Measurements from ENCODE around the gene SCRT2. TPM values are rescaled to one million over a fixed set of nuclear protein-coding genes. Genes with fewer than 3 reads are reported as not detected.
"Not testable (repeated sequence)": the region's sequence is repeated elsewhere in the genome, so short reads cannot be mapped to it uniquely, and the experiment has no call there.

The SCRT2 gene
- total and polyA plus RNA-seq, 2 donors (not counting 3 experiments of a cell fraction or from before 2014, with no cell fraction given) = not detected

DNA sequence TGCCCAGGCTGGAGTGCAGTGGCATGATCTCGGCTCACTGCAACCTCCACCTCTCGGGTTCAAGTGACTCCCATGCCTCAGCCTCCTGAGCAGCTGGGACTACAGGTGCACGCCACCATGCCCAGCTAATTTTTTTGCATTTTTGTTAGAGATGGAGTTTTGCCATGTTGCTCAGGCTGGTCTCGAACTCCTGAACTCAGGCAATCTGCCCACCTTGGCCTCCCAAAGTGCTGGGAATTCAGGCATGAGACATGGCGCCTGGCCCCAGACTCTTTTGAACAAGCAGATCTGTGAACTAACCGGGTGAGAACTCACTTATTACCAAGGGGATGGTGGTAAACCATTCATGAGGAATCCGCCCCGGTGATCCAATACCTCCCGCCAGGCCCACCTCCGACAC is 18.2 kb upstream of the SCRT2 start:
- H3K27ac ChIP-seq (ENCODE audit: insufficient read depth, low read depth, low read length); H3K27me3 ChIP-seq (ENCODE audit: control insufficient read depth in 2 of 2, insufficient read depth in 2 of 2, low read length in 2 of 2); H2AFZ ChIP-seq (ENCODE audit: low read depth, low read length); dilution Hi-C loops (cut with MboI; ENCODE audit: extremely low pct_ligation_motif_present, low sequenced_read_pairs); H3K9ac ChIP-seq (replicated peaks; ENCODE audit: extremely low read depth, insufficient read depth, low read length); H3K4me3 ChIP-seq (replicated peaks in 1 of 3; ENCODE audit: insufficient read depth in 1 of 3, low read depth in 1 of 3, low read length in 3 of 3); H3K4me2 ChIP-seq (ENCODE audit: insufficient read depth, low read length); POLR2A ChIA-PET; H3K36me3 ChIP-seq (ENCODE audit: control insufficient read depth in 2 of 2, extremely low read depth in 1 of 2, insufficient read depth in 2 of 2, low read length in 2 of 2); H3K9me1 ChIP-seq (replicated peaks; ENCODE audit: control insufficient read depth, extremely low read depth, insufficient read depth, low read length); H4K20me1 ChIP-seq (replicated peaks; ENCODE audit: control insufficient read depth, extremely low read depth, insufficient read depth, low read length); H3K4me1 ChIP-seq (ENCODE audit: control insufficient read depth, extremely low read depth, insufficient read depth, low read length); BruUV-seq (replicated peaks); intact Hi-C loops (cut with micrococcal nuclease); FAIRE-seq; H3K9me3 ChIP-seq (replicated peaks; ENCODE audit: control insufficient read depth, insufficient read depth, low read length); DNase-seq (ENCODE audit: low read depth, low spot score); H3K79me2 ChIP-seq (ENCODE audit: control insufficient read depth, insufficient read depth, low read length): not testable (repeated sequence)
- CTCF ChIA-PET = interaction anchor here (1.0 kb wide), 1 partner anchor 26 kb away, joined by 3 read pairs; no protein-coding TSS in a partner anchor

DNA sequence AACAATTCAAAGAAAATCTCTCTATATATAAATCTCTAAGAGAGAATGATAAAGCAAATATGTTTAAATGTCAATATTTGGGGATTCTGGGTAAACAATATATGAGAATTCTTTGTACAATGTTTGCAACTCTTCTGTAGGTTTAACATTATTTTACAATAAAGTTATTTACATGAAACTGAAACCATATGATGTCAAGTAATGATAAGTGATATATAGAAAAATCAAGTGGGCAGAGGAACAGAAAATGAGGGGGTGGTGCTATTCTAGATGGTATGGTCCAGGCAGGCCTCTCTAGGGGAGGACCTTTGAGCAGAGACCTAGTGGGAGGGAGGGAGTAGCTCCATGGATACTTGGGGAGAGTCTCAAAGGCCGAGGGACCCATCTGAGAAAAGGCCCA is 16.4 kb upstream of the SCRT2 start:
- no TSS peak for BruUV-seq (replicated peaks)
- CTCF ChIA-PET = interaction anchor here (1.2 kb wide), 1 partner anchor 25 kb away, joined by 3 read pairs; no protein-coding TSS in a partner anchor
- intact Hi-C loops (cut with micrococcal nuclease) = no loop called here

More for the DNA sequence above, 16.4 kb upstream of the SCRT2 start:
- Histone ChIP-seq H3K79me2 (ENCODE audit: control insufficient read depth, insufficient read depth, low read length) (no peaks in the 10 kb centered on the region), H4K20me1 (replicated peaks; ENCODE audit: control insufficient read depth, extremely low read depth, insufficient read depth, low read length) (no peaks in the 10 kb centered on the region), H3K27me3 (ENCODE audit: control insufficient read depth in 2 of 2, insufficient read depth in 2 of 2, low read length in 2 of 2) (peaks cover 5 to 10% of the 10 kb centered on the region in 2 experiments), H3K9ac (replicated peaks; ENCODE audit: extremely low read depth, insufficient read depth, low read length) (no peak overlapping the region), H3K4me3 (replicated peaks in 1 of 3; ENCODE audit: insufficient read depth in 1 of 3, low read depth in 1 of 3, low read length in 3 of 3) (no peak overlapping the region), H3K36me3 (ENCODE audit: control insufficient read depth in 2 of 2, extremely low read depth in 1 of 2, insufficient read depth in 2 of 2, low read length in 2 of 2) (no peaks in the 10 kb centered on the region), H3K4me2 (ENCODE audit: insufficient read depth, low read length) (no peak overlapping the region), H2AFZ (ENCODE audit: low read depth, low read length) (no peak overlapping the region), H3K4me1 (ENCODE audit: control insufficient read depth, extremely low read depth, insufficient read depth, low read length) (no peaks in the 10 kb centered on the region), H3K9me1 (replicated peaks; ENCODE audit: control insufficient read depth, extremely low read depth, insufficient read depth, low read length) (no peaks in the 10 kb centered on the region), H3K9me3 (replicated peaks; ENCODE audit: control insufficient read depth, insufficient read depth, low read length) (no peaks in the 10 kb centered on the region), H3K27ac (ENCODE audit: insufficient read depth, low read depth, low read length) (no peak overlapping the region)
- POLR2A ChIA-PET = no interaction called here
- TF ChIP-seq FOS (IDR thresholded peaks at IDR 0.05; ENCODE audit: borderline replicate concordance, insufficient read depth, low read length) (no peak), MYC (IDR thresholded peaks at IDR 0.05; ENCODE audit: low read depth, low read length) (no peak), POLR2A (IDR thresholded peaks at IDR 0.05; ENCODE audit: low read depth, low read length) (no peak), EZH2 (IDR thresholded peaks at IDR 0.05; ENCODE audit: borderline replicate concordance, low read depth, low read length, severe bottlenecking) (no peak), GATA2 (IDR thresholded peaks at IDR 0.05; ENCODE audit: insufficient read depth, insufficient read length, low read depth, low read length) (no peak), POLR2AphosphoS5 (IDR thresholded peaks at IDR 0.05; ENCODE audit: insufficient read depth, low read depth, low read length) (no peak), JUN (IDR thresholded peaks at IDR 0.05; ENCODE audit: borderline replicate concordance, insufficient read depth, insufficient read length, low read depth) (no peak)
- TF ChIP-seq, protein P1, sequence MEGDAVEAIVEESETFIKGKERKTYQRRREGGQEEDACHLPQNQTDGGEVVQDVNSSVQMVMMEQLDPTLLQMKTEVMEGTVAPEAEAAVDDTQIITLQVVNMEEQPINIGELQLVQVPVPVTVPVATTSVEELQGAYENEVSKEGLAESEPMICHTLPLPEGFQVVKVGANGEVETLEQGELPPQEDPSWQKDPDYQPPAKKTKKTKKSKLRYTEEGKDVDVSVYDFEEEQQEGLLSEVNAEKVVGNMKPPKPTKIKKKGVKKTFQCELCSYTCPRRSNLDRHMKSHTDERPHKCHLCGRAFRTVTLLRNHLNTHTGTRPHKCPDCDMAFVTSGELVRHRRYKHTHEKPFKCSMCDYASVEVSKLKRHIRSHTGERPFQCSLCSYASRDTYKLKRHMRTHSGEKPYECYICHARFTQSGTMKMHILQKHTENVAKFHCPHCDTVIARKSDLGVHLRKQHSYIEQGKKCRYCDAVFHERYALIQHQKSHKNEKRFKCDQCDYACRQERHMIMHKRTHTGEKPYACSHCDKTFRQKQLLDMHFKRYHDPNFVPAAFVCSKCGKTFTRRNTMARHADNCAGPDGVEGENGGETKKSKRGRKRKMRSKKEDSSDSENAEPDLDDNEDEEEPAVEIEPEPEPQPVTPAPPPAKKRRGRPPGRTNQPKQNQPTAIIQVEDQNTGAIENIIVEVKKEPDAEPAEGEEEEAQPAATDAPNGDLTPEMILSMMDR (IDR thresholded peaks at IDR 0.05; ENCODE audit: extremely low read depth in 1 of 2, insufficient read depth in 1 of 2, low read depth in 1 of 2, low read length in 2 of 2) = no peak
- TF ChIP-seq, protein P2, sequence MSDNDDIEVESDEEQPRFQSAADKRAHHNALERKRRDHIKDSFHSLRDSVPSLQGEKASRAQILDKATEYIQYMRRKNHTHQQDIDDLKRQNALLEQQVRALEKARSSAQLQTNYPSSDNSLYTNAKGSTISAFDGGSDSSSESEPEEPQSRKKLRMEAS (IDR thresholded peaks at IDR 0.05; ENCODE audit: insufficient read depth, insufficient read length) = no peak
- dilution Hi-C loops (cut with MboI; ENCODE audit: extremely low pct_ligation_motif_present, low sequenced_read_pairs) = no loop called here
- no peak for FAIRE-seq
- DNase-seq (ENCODE audit: low read depth, low spot score) = no peak

Measured in endothelial cell of umbilical vein (primary cell).